Fibroblast of the aortic adventitia (primary cell): ENCODE measurements around the gene CLMP. TPM values are rescaled to one million over a fixed set of nuclear protein-coding genes. Genes with fewer than 3 reads are reported as not detected.
A peak's percentile ranks its signal among the peaks of the same experiment; 100 is the strongest.
"Not testable (repeated sequence)": the region's sequence is repeated elsewhere in the genome, so short reads cannot be mapped to it uniquely, and the experiment has no call there.

Source experiments
- DNase-seq: peaks from one replicate; pipeline ENCODE4 v3.0.0-alpha.2; 2010; ENCODE audit warnings: low read depth
- H3K4me3 ChIP-seq: 2 replicates; pipeline ENCODE4 v1.5.1; 2011; ENCODE audit warnings: low read depth, mild to moderate bottlenecking, control low read depth, low read length, moderate library complexity
- total RNA-seq: library from RNA; depleted of rRNA; stranded (reverse); fragments of >200 nt; gene quantifications from 2 replicates; pipeline ENCODE4 v1.2.3, GENCODE V29; 2012; ENCODE audit warnings: low replicate concordance
- TF ChIP-seq, protein P1 (sequence below): IDR thresholded peaks from 2 replicates; pipeline ENCODE4 v1.5.1; 2011; ENCODE audit warnings: mild to moderate bottlenecking, low read length, control low read depth, inconsistent platforms; ENCODE audit not compliant: insufficient read depth

The CLMP gene
- total RNA-seq, 1 donor: 235 TPM

- peak; percentile 91 for DNase-seq
- H3K4me3 ChIP-seq: no peak overlapping the region
- TF ChIP-seq, protein P1, sequence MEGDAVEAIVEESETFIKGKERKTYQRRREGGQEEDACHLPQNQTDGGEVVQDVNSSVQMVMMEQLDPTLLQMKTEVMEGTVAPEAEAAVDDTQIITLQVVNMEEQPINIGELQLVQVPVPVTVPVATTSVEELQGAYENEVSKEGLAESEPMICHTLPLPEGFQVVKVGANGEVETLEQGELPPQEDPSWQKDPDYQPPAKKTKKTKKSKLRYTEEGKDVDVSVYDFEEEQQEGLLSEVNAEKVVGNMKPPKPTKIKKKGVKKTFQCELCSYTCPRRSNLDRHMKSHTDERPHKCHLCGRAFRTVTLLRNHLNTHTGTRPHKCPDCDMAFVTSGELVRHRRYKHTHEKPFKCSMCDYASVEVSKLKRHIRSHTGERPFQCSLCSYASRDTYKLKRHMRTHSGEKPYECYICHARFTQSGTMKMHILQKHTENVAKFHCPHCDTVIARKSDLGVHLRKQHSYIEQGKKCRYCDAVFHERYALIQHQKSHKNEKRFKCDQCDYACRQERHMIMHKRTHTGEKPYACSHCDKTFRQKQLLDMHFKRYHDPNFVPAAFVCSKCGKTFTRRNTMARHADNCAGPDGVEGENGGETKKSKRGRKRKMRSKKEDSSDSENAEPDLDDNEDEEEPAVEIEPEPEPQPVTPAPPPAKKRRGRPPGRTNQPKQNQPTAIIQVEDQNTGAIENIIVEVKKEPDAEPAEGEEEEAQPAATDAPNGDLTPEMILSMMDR: peak; percentile 70
Observed at GRCh38 chr11:123103326-123103980, 91.6 kb downstream of the CLMP start.

DNA sequence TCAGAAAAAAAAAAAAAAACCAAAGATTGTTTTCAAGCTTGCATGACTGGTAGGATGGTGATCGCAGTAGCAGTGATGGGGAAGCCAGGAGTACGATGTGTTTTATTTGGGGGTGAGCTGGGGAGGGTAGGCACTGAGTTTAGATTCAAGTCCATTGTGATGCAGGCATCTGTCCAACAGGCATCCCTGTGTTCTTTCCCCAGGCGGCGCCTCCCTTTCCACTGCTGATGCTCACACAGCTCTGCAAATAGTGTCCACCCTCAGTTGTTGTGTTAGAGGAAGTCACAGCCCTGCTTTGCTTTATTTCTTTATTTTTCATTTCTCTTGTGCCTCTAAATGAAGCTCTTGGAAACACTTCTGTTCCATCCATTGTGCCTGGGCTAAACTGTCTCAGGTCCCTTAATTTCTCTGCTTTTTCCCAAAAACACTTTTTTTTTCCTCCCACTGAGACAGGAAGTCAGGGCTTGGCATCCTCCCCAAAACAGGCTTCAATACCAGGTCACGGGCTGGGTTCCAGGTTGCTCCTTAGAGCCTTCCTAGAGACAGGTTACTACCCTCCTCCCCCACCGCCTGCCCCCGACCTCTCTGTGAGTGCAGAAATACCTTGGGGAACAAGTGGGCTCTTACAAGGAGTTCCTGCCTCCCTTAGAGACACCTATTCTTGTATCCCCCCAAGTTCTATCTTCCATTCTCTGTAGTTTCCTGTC, 94.5 kb downstream of the CLMP start:
- DNase-seq: peak; percentile 45
- TF ChIP-seq, protein P1: no peak
- no peak overlapping the region for H3K4me3 ChIP-seq

- no peak overlapping the region for H3K4me3 ChIP-seq
- DNase-seq: no peak
- TF ChIP-seq, protein P1: no peak
Observed at GRCh38 chr11:123098990-123099389, 96.1 kb downstream of the CLMP start.

GRCh38 chr11:123093739-123094138, 101.3 kb downstream of the CLMP start:
- DNase-seq: no peak
- H3K4me3 ChIP-seq: no peak overlapping the region
- TF ChIP-seq, protein P1: no peak

DNA sequence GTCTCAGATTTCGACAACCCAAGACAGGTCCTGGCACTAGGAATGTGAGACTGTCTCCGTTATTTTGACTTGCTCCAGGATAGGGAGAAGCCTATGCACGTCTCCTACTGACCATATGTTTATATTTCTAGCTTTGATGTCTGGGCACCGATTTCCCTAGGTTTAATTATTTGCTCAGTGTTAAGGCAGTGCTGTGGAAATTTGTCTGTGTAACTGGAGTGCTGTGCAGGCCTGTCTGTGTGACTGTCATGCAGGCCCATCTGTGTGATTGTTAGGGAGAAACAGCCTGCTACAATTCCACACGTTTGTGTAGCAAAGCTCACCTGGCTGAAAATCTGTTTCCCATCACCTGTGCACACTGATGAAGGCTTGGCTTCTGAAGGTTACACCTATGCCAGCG, 103.5 kb downstream of the CLMP start:
- H3K4me3 ChIP-seq: no peak overlapping the region
- TF ChIP-seq, protein P1: no peak
- DNase-seq: no peak

DNA sequence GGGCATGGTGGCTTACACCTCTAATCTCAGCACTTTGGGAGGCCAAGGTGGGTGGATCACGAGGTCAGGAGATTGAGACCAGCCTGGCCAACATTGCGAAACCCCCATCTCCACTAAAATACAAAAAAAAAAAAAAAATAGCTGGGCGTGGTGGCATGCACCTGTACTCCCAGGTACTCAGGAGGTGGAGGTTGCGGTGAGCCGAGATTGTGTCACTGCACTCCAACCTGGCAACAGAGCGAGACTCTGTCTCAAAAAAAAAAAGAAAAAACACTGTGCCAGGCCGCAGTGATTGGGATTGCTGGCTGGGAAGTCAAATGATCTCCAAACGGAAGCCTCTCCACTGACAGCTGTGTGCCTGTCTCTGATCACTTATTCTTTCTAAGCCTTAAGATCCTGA, 104.9 kb downstream of the CLMP start:
- DNase-seq, H3K4me3 ChIP-seq: not testable (repeated sequence)

- DNase-seq: not testable (repeated sequence)
Observed at GRCh38 chr11:123088896-123089295, 106.2 kb downstream of the CLMP start.

DNA sequence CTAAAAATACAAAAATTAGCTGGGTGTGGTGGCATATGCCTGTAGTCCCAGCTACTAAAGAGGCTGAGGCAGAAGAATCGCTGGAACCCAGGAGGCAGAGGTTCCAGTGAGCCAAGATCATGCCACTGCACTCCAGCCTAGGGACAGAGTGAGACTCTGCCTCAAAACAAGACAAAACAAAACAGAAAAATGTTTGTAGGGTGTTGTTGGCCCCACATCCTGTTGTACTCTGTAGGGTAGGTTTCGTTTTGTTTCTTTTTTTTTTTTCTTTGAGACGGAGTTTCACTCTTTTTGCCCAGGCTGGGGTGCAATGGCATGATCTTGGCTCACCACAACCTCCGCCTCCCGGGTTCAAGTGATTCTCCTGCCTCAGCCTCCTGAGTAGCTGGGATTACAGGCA, 107.4 kb downstream of the CLMP start:
- not testable (repeated sequence) for DNase-seq, H3K4me3 ChIP-seq

More at GRCh38 chr11:123088896-123089295, 106.2 kb downstream of the CLMP start:
- not testable (repeated sequence) for H3K4me3 ChIP-seq
